ENCODE data around the gene PRKG1.

DNA sequence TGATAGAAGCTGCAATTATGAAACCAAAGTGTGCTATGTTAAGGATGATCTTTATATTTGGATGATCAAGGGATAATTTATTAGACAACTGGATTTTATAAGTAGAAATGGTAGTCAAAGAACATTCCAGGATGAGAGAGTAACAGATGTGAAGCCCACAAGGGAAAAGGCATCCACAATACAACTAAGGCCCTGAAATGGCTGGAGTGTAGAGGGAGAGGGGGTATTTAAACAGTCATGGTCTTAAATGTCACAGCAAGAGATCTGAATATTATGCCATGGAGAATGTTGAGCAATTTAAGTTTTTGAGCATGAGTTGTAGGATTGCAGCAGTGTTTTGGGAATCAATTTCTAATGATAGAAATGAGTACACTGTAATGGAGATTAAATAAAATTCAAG lies 957.5 kb downstream of the PRKG1 start:
- no peak for TF ChIP-seq YY1 (IDR thresholded peaks at IDR 0.05; ENCODE audit: low read depth)
- TF ChIP-seq CREB1 (IDR thresholded peaks at IDR 0.05; ENCODE audit: low read depth), result no peak
- no peak for TF ChIP-seq TCF12 (IDR thresholded peaks at IDR 0.05; ENCODE audit: low read depth)
- TF ChIP-seq FOXM1 (IDR thresholded peaks at IDR 0.05; ENCODE audit: borderline replicate concordance, low read depth), result no peak
- no peak for TF ChIP-seq TAF1 (IDR thresholded peaks at IDR 0.05; ENCODE audit: low read depth)
- TF ChIP-seq NFIC (IDR thresholded peaks at IDR 0.05), result no peak
- TF ChIP-seq RAD21 (IDR thresholded peaks at IDR 0.05; ENCODE audit: low read depth), result no peak
- TF ChIP-seq, protein P1, sequence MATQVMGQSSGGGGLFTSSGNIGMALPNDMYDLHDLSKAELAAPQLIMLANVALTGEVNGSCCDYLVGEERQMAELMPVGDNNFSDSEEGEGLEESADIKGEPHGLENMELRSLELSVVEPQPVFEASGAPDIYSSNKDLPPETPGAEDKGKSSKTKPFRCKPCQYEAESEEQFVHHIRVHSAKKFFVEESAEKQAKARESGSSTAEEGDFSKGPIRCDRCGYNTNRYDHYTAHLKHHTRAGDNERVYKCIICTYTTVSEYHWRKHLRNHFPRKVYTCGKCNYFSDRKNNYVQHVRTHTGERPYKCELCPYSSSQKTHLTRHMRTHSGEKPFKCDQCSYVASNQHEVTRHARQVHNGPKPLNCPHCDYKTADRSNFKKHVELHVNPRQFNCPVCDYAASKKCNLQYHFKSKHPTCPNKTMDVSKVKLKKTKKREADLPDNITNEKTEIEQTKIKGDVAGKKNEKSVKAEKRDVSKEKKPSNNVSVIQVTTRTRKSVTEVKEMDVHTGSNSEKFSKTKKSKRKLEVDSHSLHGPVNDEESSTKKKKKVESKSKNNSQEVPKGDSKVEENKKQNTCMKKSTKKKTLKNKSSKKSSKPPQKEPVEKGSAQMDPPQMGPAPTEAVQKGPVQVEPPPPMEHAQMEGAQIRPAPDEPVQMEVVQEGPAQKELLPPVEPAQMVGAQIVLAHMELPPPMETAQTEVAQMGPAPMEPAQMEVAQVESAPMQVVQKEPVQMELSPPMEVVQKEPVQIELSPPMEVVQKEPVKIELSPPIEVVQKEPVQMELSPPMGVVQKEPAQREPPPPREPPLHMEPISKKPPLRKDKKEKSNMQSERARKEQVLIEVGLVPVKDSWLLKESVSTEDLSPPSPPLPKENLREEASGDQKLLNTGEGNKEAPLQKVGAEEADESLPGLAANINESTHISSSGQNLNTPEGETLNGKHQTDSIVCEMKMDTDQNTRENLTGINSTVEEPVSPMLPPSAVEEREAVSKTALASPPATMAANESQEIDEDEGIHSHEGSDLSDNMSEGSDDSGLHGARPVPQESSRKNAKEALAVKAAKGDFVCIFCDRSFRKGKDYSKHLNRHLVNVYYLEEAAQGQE (IDR thresholded peaks at IDR 0.05; ENCODE audit: low read depth), result no peak
- TF ChIP-seq, protein P2, sequence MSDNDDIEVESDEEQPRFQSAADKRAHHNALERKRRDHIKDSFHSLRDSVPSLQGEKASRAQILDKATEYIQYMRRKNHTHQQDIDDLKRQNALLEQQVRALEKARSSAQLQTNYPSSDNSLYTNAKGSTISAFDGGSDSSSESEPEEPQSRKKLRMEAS (IDR thresholded peaks at IDR 0.05), result no peak
- no peak for TF ChIP-seq EP300 (IDR thresholded peaks at IDR 0.05; ENCODE audit: borderline replicate concordance)
- no peak for TF ChIP-seq CEBPB (IDR thresholded peaks at IDR 0.05)
- no peak for TF ChIP-seq EGR1 (IDR thresholded peaks at IDR 0.05)
- TF ChIP-seq ZBTB7A (IDR thresholded peaks at IDR 0.05; ENCODE audit: low read depth), result no peak
- TF ChIP-seq, protein P3, sequence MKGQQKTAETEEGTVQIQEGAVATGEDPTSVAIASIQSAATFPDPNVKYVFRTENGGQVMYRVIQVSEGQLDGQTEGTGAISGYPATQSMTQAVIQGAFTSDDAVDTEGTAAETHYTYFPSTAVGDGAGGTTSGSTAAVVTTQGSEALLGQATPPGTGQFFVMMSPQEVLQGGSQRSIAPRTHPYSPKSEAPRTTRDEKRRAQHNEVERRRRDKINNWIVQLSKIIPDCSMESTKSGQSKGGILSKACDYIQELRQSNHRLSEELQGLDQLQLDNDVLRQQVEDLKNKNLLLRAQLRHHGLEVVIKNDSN (IDR thresholded peaks at IDR 0.05), result no peak

Data from Ishikawa (cell line).